GM21576 (cell line): ENCODE data around the gene NACC1.

ENCODE experiments used
- ATAC-seq: cut with Tn5 transposase; IDR thresholded peaks from one replicate; pipeline ENCODE4 v1.9.1; 2021; ENCODE audit warnings: mild to moderate bottlenecking, moderate library complexity; ENCODE audit not compliant: unreplicated experiment

Gene NACC1

GRCh38 chr19:13117772-13118423 is at the start of gene NACC1:
Gene NACC1 (plus strand): TSS chr19:13118264. CDS start chr19:13135208, 16,944 bp downstream.
- ATAC-seq: peak; percentile 55

- ATAC-seq: no peak
Observed at GRCh38 chr19:13069415-13070359, 48.4 kb upstream of the NACC1 start.

- no peak for ATAC-seq
Observed at GRCh38 chr19:13070425-13071140, 47.5 kb upstream of the NACC1 start.

- ATAC-seq: no peak
Observed at GRCh38 chr19:13071444-13072187, 46.4 kb upstream of the NACC1 start.

GRCh38 chr19:13072188-13072908 is 45.7 kb upstream of the NACC1 start:
- no peak for ATAC-seq

GRCh38 chr19:13073263-13073662 is 44.8 kb upstream of the NACC1 start:
- ATAC-seq: no peak

- ATAC-seq: no peak
Observed at GRCh38 chr19:13074378-13074777, 43.7 kb upstream of the NACC1 start.

GRCh38 chr19:13076320-13076719 is 41.7 kb upstream of the NACC1 start:
- no peak for ATAC-seq

- ATAC-seq: no peak
Observed at GRCh38 chr19:13076787-13077186, 41.3 kb upstream of the NACC1 start.

- no peak for ATAC-seq
Observed at GRCh38 chr19:13077240-13077639, 40.8 kb upstream of the NACC1 start.

GRCh38 chr19:13078381-13078780 is 39.7 kb upstream of the NACC1 start:
- ATAC-seq: no peak

- no peak for ATAC-seq
Observed at GRCh38 chr19:13078897-13079541, 39.0 kb upstream of the NACC1 start.

- no peak for ATAC-seq
Observed at GRCh38 chr19:13079542-13079986, 38.5 kb upstream of the NACC1 start.

GRCh38 chr19:13082192-13083007 is 35.7 kb upstream of the NACC1 start:
- ATAC-seq: no peak

GRCh38 chr19:13083008-13083404 is 35.1 kb upstream of the NACC1 start:
- ATAC-seq: no peak

- no peak for ATAC-seq
Observed at GRCh38 chr19:13083627-13084026, 34.4 kb upstream of the NACC1 start.

GRCh38 chr19:13085666-13086065 is 32.4 kb upstream of the NACC1 start:
- ATAC-seq: no peak

- no peak for ATAC-seq
Observed at GRCh38 chr19:13086341-13086740, 31.7 kb upstream of the NACC1 start.

- ATAC-seq: no peak
Observed at GRCh38 chr19:13087295-13087694, 30.8 kb upstream of the NACC1 start.
